GM21515 (cell line): ENCODE results near the gene MRS2.
"Not testable (repeated sequence)": the region's sequence is repeated elsewhere in the genome, so short reads cannot be mapped to it uniquely, and the experiment has no call there.

Source experiments
- ATAC-seq: cut with Tn5 transposase; IDR thresholded peaks from one replicate; pipeline ENCODE4 v1.9.1; 2021; ENCODE audit not compliant: unreplicated experiment

The MRS2 gene

DNA sequence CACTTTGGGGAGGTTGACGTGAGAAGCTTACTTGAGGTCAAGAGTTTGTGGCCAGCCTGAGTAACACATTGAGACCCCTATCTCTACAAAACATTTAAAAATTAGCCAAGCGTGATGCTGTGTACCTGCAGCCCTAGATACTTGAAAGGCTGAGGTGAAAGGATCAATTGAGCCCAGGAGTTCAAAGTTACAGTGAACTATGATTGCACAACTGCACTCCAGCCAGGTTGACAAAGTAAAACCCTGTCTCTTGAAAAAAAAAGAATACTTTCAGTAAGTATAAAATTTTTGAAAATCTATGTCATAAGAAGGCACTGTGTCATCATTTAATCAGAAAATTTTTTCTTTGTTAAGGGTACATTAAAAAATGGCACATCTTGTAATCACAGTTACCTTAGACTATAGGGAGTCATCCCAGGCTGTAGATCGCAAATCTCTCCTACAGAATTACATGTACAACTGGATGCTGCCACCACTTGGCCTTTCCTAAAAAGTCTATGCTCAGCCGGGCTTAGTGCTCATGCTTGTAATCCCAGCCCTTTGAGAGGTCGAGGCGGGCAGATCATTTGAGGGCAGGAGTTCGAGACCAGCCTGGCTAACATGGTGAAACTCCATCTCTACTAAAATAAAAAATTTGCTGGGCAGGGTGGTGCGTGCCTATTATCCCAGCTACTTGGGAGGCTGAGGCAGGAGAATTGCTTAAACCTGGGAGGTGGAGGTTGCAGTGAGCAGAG is 17.0 kb upstream of the MRS2 start:
- ATAC-seq: no peak

GRCh38 chr6:24387818-24388217 is 14.9 kb upstream of the MRS2 start:
- ATAC-seq: no peak

GRCh38 chr6:24391208-24391607 is 11.5 kb upstream of the MRS2 start:
- no peak for ATAC-seq

- ATAC-seq: peak; percentile 79
Observed at GRCh38 chr6:24391756-24392405, 10.9 kb upstream of the MRS2 start.

GRCh38 chr6:24394061-24394779 is 8.5 kb upstream of the MRS2 start:
- no peak for ATAC-seq

DNA sequence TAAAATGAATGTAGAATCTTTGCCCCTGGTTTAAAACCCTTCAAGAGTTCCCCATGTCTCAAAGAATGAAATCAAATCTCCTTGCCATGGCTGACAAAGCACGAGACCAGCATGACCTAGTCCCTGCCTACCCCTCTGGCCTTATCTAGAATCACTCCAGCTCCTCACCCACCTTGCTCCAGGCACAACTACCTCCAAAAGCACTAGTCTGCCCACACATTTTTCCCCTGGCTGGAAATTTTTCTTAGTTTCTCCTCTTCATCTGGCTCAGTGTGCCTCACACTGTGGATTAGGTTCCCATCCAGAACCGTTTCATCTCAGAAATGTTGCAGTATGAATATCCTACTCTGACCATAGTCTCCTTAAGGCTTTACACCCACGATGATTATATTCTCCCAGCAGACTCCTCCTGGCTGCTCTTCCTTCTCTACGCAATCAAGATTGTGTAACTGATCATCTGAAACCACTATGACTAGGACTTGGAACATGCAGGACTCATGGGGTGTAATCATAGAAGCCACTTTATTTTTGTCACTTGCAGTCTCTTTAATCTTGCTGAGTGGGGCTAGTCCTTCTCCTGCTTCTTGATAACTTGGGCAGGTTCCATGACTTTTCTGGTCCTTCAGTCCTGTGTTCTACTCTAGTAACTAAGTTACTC is 7.8 kb upstream of the MRS2 start:
- ATAC-seq: no peak

GRCh38 chr6:24396824-24397223 is 5.9 kb upstream of the MRS2 start:
- ATAC-seq: no peak

- ATAC-seq: no peak
Observed at GRCh38 chr6:24397631-24398030, 5.1 kb upstream of the MRS2 start.

- ATAC-seq: not testable (repeated sequence)
Observed at GRCh38 chr6:24400045-24401039, 2.4 kb upstream of the MRS2 start.

DNA sequence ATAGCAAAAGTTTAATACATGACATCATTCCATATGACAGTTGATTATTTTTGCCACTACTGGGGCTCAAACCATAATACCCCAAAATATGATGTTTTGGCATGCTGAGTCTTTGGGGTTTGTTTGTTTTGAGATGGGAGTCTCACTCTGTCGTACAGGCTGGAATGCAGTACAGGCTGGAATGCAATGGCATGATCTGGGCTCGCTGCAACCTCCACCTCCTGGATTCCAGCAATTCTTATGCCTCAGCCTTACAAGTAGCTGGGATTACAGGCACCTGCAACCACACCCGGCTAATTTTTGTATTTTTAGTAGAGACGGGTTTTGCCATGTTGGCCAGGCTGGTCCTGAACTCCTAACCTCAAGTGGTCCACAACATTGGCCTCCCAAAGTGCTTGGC is 1.3 kb upstream of the MRS2 start:
- ATAC-seq: no peak

DNA sequence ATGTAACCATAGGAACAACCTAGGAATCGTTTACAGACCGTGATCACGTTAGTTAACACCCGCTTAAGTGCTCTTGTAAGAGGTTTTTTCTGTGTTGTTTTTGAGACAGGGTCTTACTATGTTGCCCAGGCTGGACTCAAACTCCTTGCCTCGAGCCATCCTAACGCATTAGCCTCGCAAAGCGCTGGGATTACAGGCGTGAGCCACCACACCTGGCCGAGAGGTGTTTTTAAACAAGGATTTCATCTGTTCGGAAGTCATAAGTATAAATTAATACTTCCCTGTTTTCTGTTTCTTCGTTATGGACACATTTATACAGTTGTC is 727 bp downstream of the MRS2 start:
- no peak for ATAC-seq

DNA sequence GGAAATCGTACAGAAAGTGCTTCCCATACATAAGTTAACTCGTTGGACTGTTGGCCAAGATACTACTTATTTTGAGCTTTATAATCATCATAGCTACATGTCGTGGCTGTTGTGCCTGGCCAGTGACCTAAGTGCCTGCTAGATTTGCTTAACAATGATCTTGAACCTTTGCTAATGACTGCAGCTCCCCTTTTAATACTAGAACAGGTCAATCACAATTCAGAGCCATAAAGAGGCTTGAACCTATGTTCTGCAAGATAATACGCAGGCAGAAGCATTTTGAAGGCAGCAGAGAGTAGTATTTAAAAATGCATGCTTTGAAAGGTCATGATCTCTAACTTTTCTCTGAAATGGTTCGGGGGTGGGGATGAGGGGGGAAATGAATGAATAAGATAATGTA is 2.5 kb downstream of the MRS2 start:
- no peak for ATAC-seq

DNA sequence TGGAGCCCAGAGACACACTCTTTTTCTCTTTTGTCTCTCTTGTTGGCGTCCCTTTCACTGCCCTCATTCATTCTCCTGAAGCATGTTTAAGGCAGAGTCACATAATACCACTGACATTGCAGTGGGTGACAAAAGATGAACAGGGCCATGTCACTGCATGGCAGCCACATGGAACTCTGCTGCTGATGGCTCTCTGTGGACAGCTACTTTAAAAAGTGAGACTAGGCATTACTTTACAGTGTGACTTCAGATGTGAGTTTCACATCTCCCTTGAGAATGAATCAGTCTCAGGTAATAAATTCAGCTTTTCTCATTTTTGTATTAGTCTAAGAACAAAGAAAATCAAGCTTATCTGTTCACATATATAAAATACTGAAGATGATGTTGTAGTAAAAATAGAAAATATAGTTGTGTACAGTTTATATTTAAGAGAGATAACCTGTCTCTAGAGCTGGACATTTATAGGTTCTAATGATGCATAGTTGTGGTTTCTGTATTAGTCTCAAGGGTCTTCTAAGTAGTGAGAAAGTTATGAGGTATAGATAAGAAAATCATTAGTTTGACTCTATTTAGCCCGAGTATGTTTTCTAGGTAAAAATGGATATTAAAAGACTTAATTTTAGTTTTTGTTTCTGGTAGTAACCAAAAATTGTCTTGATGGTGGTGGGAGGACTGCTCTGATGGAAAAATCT is 6.1 kb downstream of the MRS2 start:
- ATAC-seq: peak; percentile 88

GRCh38 chr6:24410622-24411021 is 7.9 kb downstream of the MRS2 start:
- no peak for ATAC-seq

GRCh38 chr6:24412294-24412693 is 9.6 kb downstream of the MRS2 start:
- ATAC-seq: no peak

DNA sequence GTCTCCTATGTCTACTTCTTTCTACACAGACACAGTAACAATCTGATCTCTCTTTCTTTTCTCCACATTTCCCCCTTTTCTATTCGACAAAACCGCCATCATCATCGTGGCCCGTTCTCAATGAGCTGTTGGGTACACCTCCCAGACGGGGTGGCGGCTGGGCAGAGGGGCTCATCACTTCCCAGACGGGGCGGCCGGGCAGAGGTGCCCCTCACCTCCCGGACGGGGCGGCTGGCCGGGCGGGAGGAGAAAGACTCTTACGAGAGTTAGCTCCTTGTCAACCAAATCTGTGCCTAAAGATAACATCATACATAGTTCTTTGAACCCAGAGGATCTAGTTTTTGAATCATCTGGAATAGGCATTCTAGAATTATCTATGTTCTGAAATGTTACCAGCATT is 11.8 kb downstream of the MRS2 start:
- ATAC-seq: not testable (repeated sequence)

DNA sequence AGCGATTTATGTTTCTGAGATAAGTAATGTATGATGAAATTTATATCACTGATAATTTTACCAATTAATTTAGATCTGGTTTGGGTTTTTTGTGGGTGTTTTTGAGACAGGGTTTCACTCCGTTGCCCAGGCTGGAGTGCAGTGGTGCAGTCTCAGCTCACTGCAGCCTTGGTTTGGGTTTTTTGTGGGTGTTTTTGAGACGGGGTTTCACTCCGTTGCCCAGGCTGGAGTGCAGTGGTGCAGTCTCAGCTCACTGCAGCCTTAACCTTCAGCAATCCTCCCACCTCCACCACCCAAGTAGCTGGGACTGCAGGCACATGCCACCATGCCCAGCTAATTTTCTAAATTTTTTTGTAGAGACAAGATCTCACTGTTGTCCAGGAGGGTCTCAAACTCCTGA is 13.0 kb downstream of the MRS2 start:
- no peak for ATAC-seq

DNA sequence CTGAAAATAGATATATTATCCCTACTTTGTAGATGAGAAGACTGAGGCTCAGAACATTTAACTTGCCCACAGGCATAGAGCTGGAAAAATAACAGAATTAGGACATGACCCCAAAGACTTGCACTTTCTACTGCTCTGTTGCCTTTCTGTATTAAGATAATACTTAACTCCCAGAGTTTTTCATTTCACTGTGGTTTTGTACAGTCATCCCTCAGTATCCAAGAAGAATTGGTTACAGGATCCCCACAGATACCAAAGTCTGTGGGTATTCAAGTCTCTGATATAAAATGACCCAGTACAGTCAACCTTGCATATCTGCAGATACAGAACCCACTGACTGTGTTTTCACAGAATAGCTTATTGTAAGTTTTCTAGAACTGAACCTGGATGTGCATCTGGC is 16.8 kb downstream of the MRS2 start:
- no peak for ATAC-seq

GRCh38 chr6:24425091-24425490 is 22.4 kb downstream of the MRS2 start:
- no peak for ATAC-seq
